DMS153 treated with DMSO at 0.1 percent for 48 hours (cell line): ENCODE results near the gene RGS14.
A peak's percentile ranks its signal among the peaks of the same experiment; 100 is the strongest.

Source experiments
- DNase-seq: peaks from one replicate; lab custom pipeline; 2025; ENCODE audit not compliant: unreplicated experiment; lab: John Stamatoyannopoulos, UW

The RGS14 gene

GRCh38 chr5:177377851-177378776, 20.4 kb downstream of the RGS14 start:
- DNase-seq = no peak

GRCh38 chr5:177378884-177379883, 21.5 kb downstream of the RGS14 start:
- DNase-seq = no peak

- no peak for DNase-seq
Observed at GRCh38 chr5:177380805-177381126, 23.0 kb downstream of the RGS14 start.

DNA sequence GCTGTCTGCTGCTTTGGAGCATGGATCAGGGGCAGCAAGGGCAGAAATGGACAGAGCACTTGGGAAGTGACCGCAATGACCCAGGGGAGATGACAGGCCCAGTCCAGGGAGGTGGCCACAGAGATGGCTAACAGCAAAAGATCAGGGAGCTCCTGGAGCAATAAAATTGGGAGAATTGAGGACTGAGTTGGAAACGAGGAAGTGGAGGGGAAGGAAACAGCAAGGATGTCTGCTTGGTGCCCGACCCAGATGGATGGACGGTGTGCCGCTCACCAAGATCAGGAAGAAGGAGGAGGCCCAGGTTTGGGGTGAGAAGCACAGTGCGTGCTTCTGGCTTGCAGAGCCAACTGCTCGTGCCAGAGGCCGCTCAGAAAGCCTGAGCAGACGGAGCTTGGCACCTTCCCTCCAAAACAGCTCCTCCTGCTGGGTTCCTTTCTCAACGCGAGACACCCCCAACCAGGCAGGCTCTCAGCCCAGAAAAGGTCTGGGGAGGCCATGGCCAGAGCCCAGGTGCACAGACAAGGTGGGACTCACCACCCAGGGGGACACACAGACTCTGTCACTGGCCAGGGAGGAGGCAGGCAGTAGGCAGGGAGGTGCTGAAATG, 24.8 kb downstream of the RGS14 start:
- DNase-seq = no peak

GRCh38 chr5:177383181-177383580, 25.5 kb downstream of the RGS14 start:
- no peak for DNase-seq

GRCh38 chr5:177384134-177384533, 26.4 kb downstream of the RGS14 start, which contains the start of gene SLC34A1:
TSS of gene SLC34A1 (plus strand) at chr5:177384434. CDS start at chr5:177385742, 1,308 bp downstream.
- DNase-seq = no peak

DNA sequence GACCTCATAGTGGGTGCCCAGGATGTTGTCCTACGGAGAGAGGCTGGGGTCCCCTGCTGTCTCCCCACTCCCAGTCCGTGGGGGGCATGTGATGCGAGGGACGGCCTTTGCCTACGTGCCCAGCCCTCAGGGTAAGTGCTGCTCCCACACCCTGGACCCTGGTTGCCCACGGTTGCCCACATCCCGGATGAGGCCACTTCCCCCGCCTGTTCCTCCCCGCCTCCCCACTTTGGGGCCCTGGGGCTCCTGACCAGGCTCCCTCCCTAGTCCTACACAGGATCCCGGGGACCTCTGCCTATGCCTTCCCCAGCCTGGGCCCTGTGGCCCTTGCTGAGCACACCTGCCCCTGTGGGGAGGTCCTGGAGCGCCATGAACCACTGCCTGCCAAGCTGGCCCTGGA, 28.0 kb downstream of the RGS14 start:
- DNase-seq = no peak

DNA sequence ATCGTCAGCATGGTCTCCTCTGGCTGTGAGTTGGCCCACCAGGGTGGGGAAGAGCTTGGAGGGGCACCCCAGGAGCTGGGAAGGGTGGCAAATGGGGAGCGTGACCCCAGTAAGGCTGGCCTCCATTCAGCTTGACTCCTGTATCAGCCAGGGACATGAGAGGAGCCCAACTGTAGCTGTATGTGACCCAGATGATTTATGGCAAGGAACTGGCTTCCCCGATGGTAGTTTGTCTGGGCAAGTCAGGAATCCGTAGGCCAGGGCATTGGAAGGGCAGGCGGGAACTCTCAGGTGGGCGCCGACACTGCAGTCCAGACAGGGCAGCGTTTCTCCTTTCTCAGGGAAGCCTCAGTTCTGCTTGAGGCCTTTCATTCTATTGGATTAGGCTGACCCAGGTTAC, 28.8 kb downstream of the RGS14 start:
- DNase-seq = no peak

DNA sequence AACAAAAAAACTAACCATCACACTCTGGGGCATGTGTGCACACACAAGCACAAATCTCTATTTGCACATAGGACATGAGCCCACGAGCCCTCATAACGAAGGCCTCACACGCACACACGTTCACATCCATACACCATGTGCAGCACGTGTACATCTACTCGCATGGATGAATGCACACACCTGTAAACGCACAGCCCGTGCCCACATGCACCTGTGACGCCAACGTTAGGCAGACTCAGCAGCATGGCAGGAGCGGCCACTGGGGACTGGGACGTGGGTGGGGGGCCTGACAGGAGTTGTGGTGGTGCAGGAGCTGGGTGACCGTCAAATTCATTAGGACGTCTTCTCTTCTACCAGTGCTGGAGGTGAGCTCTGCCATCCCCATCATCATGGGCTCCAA, 29.7 kb downstream of the RGS14 start:
- no peak for DNase-seq

- no peak for DNase-seq
Observed at GRCh38 chr5:177388521-177389052, 30.9 kb downstream of the RGS14 start.

- no peak for DNase-seq
Observed at GRCh38 chr5:177389241-177390169, 31.8 kb downstream of the RGS14 start.

- DNase-seq = peak; percentile 43
Observed at GRCh38 chr5:177390363-177391300, 32.9 kb downstream of the RGS14 start.

GRCh38 chr5:177392765-177393164, 35.0 kb downstream of the RGS14 start:
- DNase-seq = no peak

DNA sequence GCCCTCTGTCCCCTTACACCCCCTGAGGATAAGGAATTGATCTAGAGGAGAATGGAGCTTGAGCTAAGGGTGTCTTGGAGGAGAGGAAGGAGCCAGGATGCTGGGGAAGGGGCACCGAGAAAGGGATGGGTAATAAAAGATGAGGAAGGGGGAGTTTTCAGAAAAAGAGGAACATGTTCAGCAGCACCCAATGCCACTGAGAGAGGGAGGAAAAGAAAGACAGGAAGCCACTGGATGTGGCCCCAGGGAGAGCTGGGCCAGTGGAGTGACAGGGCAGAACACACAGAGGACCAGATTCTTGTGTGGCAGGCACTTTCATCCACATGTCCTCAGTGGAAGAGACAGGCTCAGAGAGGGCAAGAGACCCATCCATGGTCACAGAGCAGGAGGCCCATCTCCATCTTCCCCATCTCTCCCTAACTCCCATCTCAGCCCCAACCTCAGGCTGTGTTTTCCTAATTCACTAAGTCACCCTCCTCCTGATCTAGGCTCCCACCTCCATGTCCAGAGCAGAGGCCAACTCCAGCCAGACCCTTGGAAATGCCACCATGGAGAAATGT, 35.6 kb downstream of the RGS14 start:
- DNase-seq = no peak

DNA sequence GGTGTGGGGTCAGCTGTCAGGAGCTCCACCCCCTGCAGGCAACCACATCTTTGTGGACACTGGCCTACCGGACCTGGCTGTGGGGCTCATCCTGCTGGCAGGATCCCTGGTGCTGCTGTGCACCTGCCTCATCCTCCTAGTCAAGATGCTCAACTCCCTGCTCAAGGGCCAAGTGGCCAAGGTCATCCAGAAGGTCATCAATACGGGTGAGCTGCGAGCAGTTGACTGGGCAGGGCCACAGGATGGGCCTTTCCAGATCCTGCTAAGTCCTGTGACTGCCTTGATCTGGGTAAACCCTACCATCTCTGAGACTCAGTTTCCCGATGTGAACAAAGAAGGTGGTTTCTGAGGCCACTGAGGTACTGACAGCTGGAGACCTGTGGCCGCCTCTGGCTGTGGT, 36.3 kb downstream of the RGS14 start:
- no peak for DNase-seq

- DNase-seq = no peak
Observed at GRCh38 chr5:177396078-177396477, 38.4 kb downstream of the RGS14 start.

- DNase-seq = no peak
Observed at GRCh38 chr5:177396807-177397206, 39.1 kb downstream of the RGS14 start.

- no peak for DNase-seq
Observed at GRCh38 chr5:177397875-177398390, 40.2 kb downstream of the RGS14 start.
